Keratinocyte (primary cell): Measurements from ENCODE around the gene STAM2. TPM values are rescaled to one million over a fixed set of nuclear protein-coding genes. Genes with fewer than 3 reads are reported as not detected.
"Not testable (repeated sequence)": the region's sequence is repeated elsewhere in the genome, so short reads cannot be mapped to it uniquely, and the experiment has no call there.

ENCODE experiments used
- DNase-seq: peaks from one replicate; pipeline ENCODE4 v3.0.0-alpha.2; 2011; ENCODE audit warnings: low read depth, missing footprints, low spot score
- FAIRE-seq: peaks from 2 replicates; lab custom pipeline; 2011; peaks lifted over from hg19 to GRCh38; lab: Jason Lieb, UNC
- H2AFZ ChIP-seq: 2 replicates; pipeline ENCODE4 v1.6.0; 2012; ENCODE audit warnings: low read length, control low read depth, inconsistent platforms; ENCODE audit not compliant: control insufficient read depth
- H3K27ac ChIP-seq: 2 replicates; pipeline ENCODE4 v1.5.1; 2011; ENCODE audit warnings: low read length; ENCODE audit not compliant: control insufficient read depth, insufficient read depth
- H3K27me3 ChIP-seq: 3 replicates; pipeline ENCODE4 v1.6.0; 2011; ENCODE audit warnings: low read length; ENCODE audit not compliant: control insufficient read depth, insufficient read depth; ENCODE audit errors: extremely low read depth
- H3K36me3 ChIP-seq, 2 experiments: 2 replicates in 1 of 2; 3 replicates in 1 of 2; pipeline ENCODE4 v1.5.1; 2011; ENCODE audit warnings: low read length in 2 of 2, mild to moderate bottlenecking in 1 of 2; ENCODE audit not compliant: control insufficient read depth in 2 of 2, insufficient read depth in 2 of 2; ENCODE audit errors: extremely low read depth in 1 of 2
- H3K4me1 ChIP-seq: 3 replicates; pipeline ENCODE4 v1.5.1; 2011; ENCODE audit warnings: low read length; ENCODE audit not compliant: control insufficient read depth, insufficient read depth; ENCODE audit errors: extremely low read depth
- H3K4me2 ChIP-seq: 3 replicates; pipeline ENCODE4 v1.6.0; 2011; ENCODE audit warnings: low read depth, low read length; ENCODE audit not compliant: control insufficient read depth, insufficient read depth; ENCODE audit errors: extremely low read depth
- H3K4me3 ChIP-seq, 3 experiments: fragments of 200-600 bp in 1 of 3; sonication (generic) in 1 of 3; 2 replicates in 2 of 3; 3 replicates in 1 of 3; pipeline ENCODE4 v1.5.1; 2011 to 2016; ENCODE audit warnings: low read length in 3 of 3, mild to moderate bottlenecking in 3 of 3, control low read depth in 2 of 3, inconsistent platforms in 1 of 3, low read depth in 1 of 3, mixed read lengths in 1 of 3, mixed run types in 1 of 3, moderate library complexity in 1 of 3; ENCODE audit not compliant: control insufficient read depth in 2 of 3, insufficient read depth in 2 of 3; ENCODE audit errors: extremely low read depth in 1 of 3
- H3K79me2 ChIP-seq: 2 replicates; pipeline ENCODE4 v1.6.0; 2012; ENCODE audit warnings: low read length; ENCODE audit not compliant: control insufficient read depth, insufficient read depth
- H3K9ac ChIP-seq: 3 replicates; pipeline ENCODE4 v1.6.0; 2011; ENCODE audit warnings: low read length; ENCODE audit not compliant: control insufficient read depth, insufficient read depth; ENCODE audit errors: extremely low read depth
- H3K9me1 ChIP-seq: 3 replicates; pipeline ENCODE4 v1.6.0; 2011; ENCODE audit warnings: low read length; ENCODE audit not compliant: control insufficient read depth, insufficient read depth; ENCODE audit errors: extremely low read depth
- H3K9me3 ChIP-seq: 2 replicates; pipeline ENCODE4 v1.5.1; 2012; ENCODE audit warnings: low read depth, low read length; ENCODE audit not compliant: control insufficient read depth
- H4K20me1 ChIP-seq: 3 replicates; pipeline ENCODE4 v1.6.0; 2011; ENCODE audit warnings: low read length; ENCODE audit not compliant: control insufficient read depth, insufficient read depth; ENCODE audit errors: extremely low read depth
- CTCF ChIP-seq, 3 experiments: IDR thresholded peaks in 1 of 3; conservative IDR thresholded peaks in 1 of 3; optimal IDR thresholded peaks in 1 of 3; 2 replicates in 2 of 3; 3 replicates in 1 of 3; pipeline versions ENCODE3 to v1.5.1; 2011; ENCODE audit warnings: low read length in 3 of 3, mild to moderate bottlenecking in 3 of 3, moderate library complexity in 2 of 3, control low read depth in 1 of 3, inconsistent platforms in 1 of 3; ENCODE audit not compliant: insufficient read depth in 2 of 3; ENCODE audit errors: extremely low read depth in 1 of 3
- EZH2 ChIP-seq: IDR thresholded peaks from one replicate; pipeline ENCODE4 v1.6.1; 2012; ENCODE audit warnings: inconsistent platforms, mild to moderate bottlenecking, low read length, moderate library complexity
- dilution Hi-C: fragments of 300-500 bp; cut with MboI; formaldehyde crosslinking; loops from one replicate; pipeline ENCODE4 v1.7.0; 2020; ENCODE audit warnings: low sequenced_read_pairs; ENCODE audit not compliant: extremely low pct_ligation_motif_present
- polyA plus RNA-seq, 5 experiments: library from polyadenylated mRNA; depleted of rRNA in 3 of 5; stranded (reverse) in 3 of 5; stranded (forward) in 1 of 5; unstranded in 1 of 5; fragments of >200 nt; gene quantifications; 1 replicate in 1 of 5; 2 replicates in 3 of 5; 3 replicates in 1 of 5; pipeline versions ENCODE4 v1.2.1 to v1.2.3, GENCODE V29; 2011 to 2012; ENCODE audit warnings: missing spikeins in 2 of 5, low read depth in 1 of 5, low replicate concordance in 1 of 5

Gene STAM2
- polyA plus RNA-seq, 1 donor (not counting 4 experiments of a cell fraction or from before 2014, with no cell fraction given) = 20.7 TPM

- Histone ChIP-seq H3K4me1 (peaks cover 18% of the 10 kb centered on the region), H3K27ac (peak overlapping the region; percentile 93), H3K9me3 (no peaks in the 10 kb centered on the region), H3K27me3 (no peaks in the 10 kb centered on the region), H3K4me3 (peak overlapping the region; percentile 69 to 98 (median 86)), H2AFZ (peak overlapping the region; percentile 99), H4K20me1 (no peaks in the 10 kb centered on the region), H3K36me3 (no peaks in the 10 kb centered on the region), H3K79me2 (peaks cover 42% of the 10 kb centered on the region), H3K9me1 (no peaks in the 10 kb centered on the region), H3K9ac (peak overlapping the region; percentile 97), H3K4me2 (peak overlapping the region; percentile 89)
- no peak for TF ChIP-seq EZH2
- TF ChIP-seq CTCF (optimal IDR thresholded peaks at IDR 0.05 in 1 of 3, IDR thresholded peaks at IDR 0.05 in 1 of 3, conservative IDR thresholded peaks at IDR 0.05 in 1 of 3; ENCODE audit: extremely low read depth in 1 of 3, insufficient read depth in 2 of 3, low read length in 3 of 3) = no peak
- FAIRE-seq (no peak), DNase-seq (no peak)
- dilution Hi-C loops = no loop called here
Measured at GRCh38 chr2:152174574-152174973, 989 bp downstream of the STAM2 start.

- FAIRE-seq (no peak), DNase-seq (no peak)
- H3K9ac ChIP-seq = no peak overlapping the region
- H4K20me1 ChIP-seq = no peaks in the 10 kb centered on the region
- no peaks in the 10 kb centered on the region for H3K36me3 ChIP-seq
- H3K79me2 ChIP-seq = peaks cover 50% of the 10 kb centered on the region
- peak overlapping the region; percentile 89 for H3K4me2 ChIP-seq
- dilution Hi-C loops = no loop called here
- no peaks in the 10 kb centered on the region for H3K9me3 ChIP-seq
- no peaks in the 10 kb centered on the region for H3K9me1 ChIP-seq
- peaks cover 18% of the 10 kb centered on the region for H3K4me1 ChIP-seq
- TF ChIP-seq CTCF (optimal IDR thresholded peaks at IDR 0.05 in 1 of 3, IDR thresholded peaks at IDR 0.05 in 1 of 3, conservative IDR thresholded peaks at IDR 0.05 in 1 of 3; ENCODE audit: extremely low read depth in 1 of 3, insufficient read depth in 2 of 3, low read length in 3 of 3) (no peak), EZH2 (no peak)
- no peaks in the 10 kb centered on the region for H3K27me3 ChIP-seq
- H3K4me3 ChIP-seq = peak overlapping the region in 1 of 3 experiments; percentile 86
- H3K27ac ChIP-seq = peak overlapping the region; percentile 93
- H2AFZ ChIP-seq = no peak overlapping the region
Measured at GRCh38 chr2:152173831-152174230, 1.7 kb downstream of the STAM2 start.

DNA sequence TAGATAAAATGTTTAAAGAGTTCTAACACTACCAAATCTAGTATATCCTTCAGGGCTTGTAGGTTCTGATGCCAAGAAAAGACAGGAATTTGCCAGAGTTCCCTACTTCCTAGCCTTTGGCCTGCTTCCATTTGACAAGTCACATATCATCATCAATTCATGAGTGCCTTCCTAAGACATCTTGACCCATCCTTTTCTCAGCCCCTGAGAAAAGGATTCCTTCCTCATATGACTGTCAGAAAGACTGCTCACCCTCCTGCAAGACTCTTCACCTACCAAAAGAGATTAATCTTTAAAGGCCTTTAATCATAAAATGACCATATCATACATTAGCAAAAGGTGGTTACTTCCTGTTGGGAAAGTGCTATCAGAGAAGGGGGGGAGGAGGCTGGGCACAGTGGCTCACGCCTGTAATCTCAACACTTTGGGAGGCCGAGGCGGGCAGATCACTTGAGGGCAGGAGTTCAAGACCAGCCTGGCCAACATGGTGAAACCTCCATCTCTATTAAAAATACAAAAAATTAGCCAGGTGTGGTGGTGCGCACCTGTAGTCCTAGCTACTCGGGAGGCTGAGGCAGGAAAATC is 3.3 kb downstream of the STAM2 start:
- H3K9me1 ChIP-seq, dilution Hi-C loops, H4K20me1 ChIP-seq, H3K9ac ChIP-seq, DNase-seq, H3K36me3 ChIP-seq, FAIRE-seq, H3K27me3 ChIP-seq, H3K9me3 ChIP-seq: not testable (repeated sequence)
- peak overlapping the region; percentile 77 for H3K27ac ChIP-seq
- peaks cover 61% of the 10 kb centered on the region for H3K79me2 ChIP-seq
- H3K4me2 ChIP-seq = peak overlapping the region; percentile 94
- peaks cover 19% of the 10 kb centered on the region for H3K4me1 ChIP-seq
- peak overlapping the region; percentile 83 for H2AFZ ChIP-seq
- H3K4me3 ChIP-seq = peak overlapping the region in 1 of 3 experiments; percentile 73
